ENCODE data around the gene RAI1. TPM values are rescaled to one million over a fixed set of nuclear protein-coding genes. Genes with fewer than 3 reads are reported as not detected.
A peak's percentile ranks its signal among the peaks of the same experiment; 100 is the strongest.

Gene RAI1
- total and polyA plus RNA-seq, 2 of the 8 experiments (the other 6 are each of a cell fraction or from before 2014, with no cell fraction given), result 0.39 to 1.2 TPM

- Histone ChIP-seq H2AFZ (ENCODE audit: low read length) (no peak overlapping the region), H3K79me2 (ENCODE audit: control insufficient read depth in 1 of 2, insufficient read depth in 2 of 2, low read length in 2 of 2) (no peaks in the 10 kb centered on the region), H3K4me3 (ENCODE audit: extremely low read depth in 1 of 4, insufficient read depth in 2 of 4, low read depth in 3 of 4, low read length in 4 of 4) (peak overlapping the region in 3 of 4 experiments; percentile 7 to 68 (median 39); a peak in 4 of 8 replicates), H4K20me1 (replicated peaks in 1 of 2; ENCODE audit: control insufficient read depth in 1 of 2, insufficient read depth in 2 of 2, low read length in 2 of 2) (peaks cover 21 to 29% of the 10 kb centered on the region in 2 experiments), H2BK20ac (ENCODE audit: low read length) (no peak overlapping the region), H2BK12ac (ENCODE audit: low read depth, low read length) (no peak overlapping the region), H3K56ac (replicated peaks; ENCODE audit: insufficient read length, low read depth, low read length) (no peak overlapping the region), H3K23me2 (ENCODE audit: low read depth, low read length) (peaks cover 7% of the 10 kb centered on the region; the same call in 1 of the 2 replicates), H3K79me1 (ENCODE audit: low read depth, low read length) (no peaks in the 10 kb centered on the region), H2BK15ac (ENCODE audit: low read length) (no peak overlapping the region), H3K4ac (replicated peaks; ENCODE audit: insufficient read length, low read depth, low read length) (no peak overlapping the region), H3K36me3 (ENCODE audit: control insufficient read depth in 2 of 4, insufficient read depth in 4 of 4, low read length in 3 of 4) (peaks cover 0 to 3% (median 0%) of the 10 kb centered on the region in 4 experiments; a peak in 1 of 8 replicates), H2AK5ac (ENCODE audit: low read depth, low read length) (peak overlapping the region; percentile 60; the same call in 1 of the 2 replicates), H2BK120ac (replicated peaks; ENCODE audit: low read depth, low read length) (no peak overlapping the region), H4K5ac (ENCODE audit: insufficient read length, low read depth, low read length) (no peak overlapping the region), H3K23ac (ENCODE audit: insufficient read length) (no peak overlapping the region), H3K4me1 (replicated peaks in 1 of 4; ENCODE audit: control insufficient read depth in 3 of 4, insufficient read depth in 4 of 4, low read length in 3 of 4) (peaks cover 0 to 29% (median 17%) of the 10 kb centered on the region in 4 experiments; a peak in 6 of 7 replicates), H2BK5ac (ENCODE audit: low read depth, low read length) (no peak overlapping the region), H3K9me3 (ENCODE audit: insufficient read depth in 2 of 2, low read depth in 1 of 2, low read length in 1 of 2) (no peaks in the 10 kb centered on the region), H3K27ac (ENCODE audit: low read depth, low read length) (no peak overlapping the region), H4K8ac (ENCODE audit: extremely low read depth, insufficient read depth, low read length) (no peak overlapping the region), H4K91ac (replicated peaks; ENCODE audit: insufficient read length, low read length) (no peak overlapping the region), H3K18ac (ENCODE audit: extremely low read depth, low read length) (no peak overlapping the region; the same call in 1 of the 2 replicates), H3K27me3 (replicated peaks in 1 of 4; ENCODE audit: control insufficient read depth in 3 of 4, extremely low read depth in 1 of 4, insufficient read depth in 3 of 4, low read length in 3 of 4) (peaks cover 69 to 86% (median 83%) of the 10 kb centered on the region in 4 experiments), H3K9ac (replicated peaks in 1 of 4; ENCODE audit: extremely low read depth in 1 of 4, low read depth in 3 of 4, low read length in 3 of 4) (no peak overlapping the region), H3K14ac (ENCODE audit: insufficient read length) (no peak overlapping the region), H3K4me2 (ENCODE audit: insufficient read depth in 1 of 2, low read depth in 2 of 2, low read length in 2 of 2) (peak overlapping the region; percentile 80 to 99)
- ChIA-PET CTCF (ENCODE audit: partially characterized antibody) (interaction anchor here (0.7 to 6.1 kb wide), 10 partner anchors 11 to 371 kb away, joined by 3 to 79 read pairs (median 4); no protein-coding TSS in a partner anchor), POLR2A (ENCODE audit: partially characterized antibody) (interaction anchor here (0.9 to 2.1 kb wide), 4 partner anchors 14 to 59 kb away, joined by 4 to 6 read pairs (median 4); no protein-coding TSS in a partner anchor)
- WGBS, 2 experiments (ENCODE audit: extremely low coverage in 1 of 2, insufficient coverage in 1 of 2, insufficient read length in 1 of 2, insufficient replicate concordance in 2 of 2, low coverage in 1 of 2, low lambda C conversion rate in 2 of 2, missing lambda C conversion rate in 1 of 2), result 14% methylated on average over 5 of the region's 7 CpGs; no CpG with 5 or more reads in 1 of the 2 experiments
- TF ChIP-seq SUZ12 (IDR thresholded peaks at IDR 0.05; ENCODE audit: low read length) (peak; percentile 69; the same call in 1 of the 2 replicates), RNF2 (IDR thresholded peaks at IDR 0.05; ENCODE audit: borderline replicate concordance, low read depth, low read length, missing control alignments, poor library complexity, severe bottlenecking) (peak; percentile 43), EZH2 (IDR thresholded peaks at IDR 0.05; ENCODE audit: low read depth, low read length, severe bottlenecking) (peak; percentile 48), HDAC2 (IDR thresholded peaks at IDR 0.05; ENCODE audit: borderline replicate concordance in 1 of 2, low read depth in 2 of 2, low read length in 2 of 2) (no peak)
- no peak for DNase-seq (ENCODE audit: low read depth in 1 of 2, low spot score in 2 of 2)
- no peak for FAIRE-seq
Measured at GRCh38 chr17:17725752-17726457, 44.6 kb downstream of the RAI1 start.

All from H1 (cell line).